HG03060 (cell line): ENCODE data around the gene NYNRIN.
"Not testable (repeated sequence)": the region's sequence is repeated elsewhere in the genome, so short reads cannot be mapped to it uniquely, and the experiment has no call there.

Experiments used
- ATAC-seq: cut with Tn5 transposase; IDR thresholded peaks from one replicate; pipeline ENCODE4 v1.9.1; 2021; ENCODE audit warnings: low read depth, moderate number of reproducible peaks; ENCODE audit not compliant: unreplicated experiment

The NYNRIN gene

DNA sequence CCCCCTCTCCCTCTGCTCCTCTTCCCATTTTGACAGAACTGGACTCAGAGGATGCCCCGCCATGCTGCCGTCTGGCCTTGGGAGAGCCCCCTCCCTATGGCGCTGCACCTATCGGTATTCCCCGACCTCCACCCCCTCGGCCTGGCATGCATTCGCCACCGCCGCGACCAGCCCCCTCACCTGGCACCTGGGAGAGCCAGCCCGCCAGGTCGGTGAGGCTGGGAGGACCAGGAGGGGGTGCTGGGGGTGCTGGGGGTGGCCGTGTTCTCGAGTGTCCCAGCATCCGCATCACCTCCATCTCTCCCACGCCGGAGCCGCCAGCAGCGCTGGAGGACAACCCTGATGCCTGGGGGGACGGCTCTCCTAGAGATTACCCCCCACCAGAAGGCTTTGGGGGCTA, 29.3 kb upstream of the NYNRIN start:
- no peak for ATAC-seq

DNA sequence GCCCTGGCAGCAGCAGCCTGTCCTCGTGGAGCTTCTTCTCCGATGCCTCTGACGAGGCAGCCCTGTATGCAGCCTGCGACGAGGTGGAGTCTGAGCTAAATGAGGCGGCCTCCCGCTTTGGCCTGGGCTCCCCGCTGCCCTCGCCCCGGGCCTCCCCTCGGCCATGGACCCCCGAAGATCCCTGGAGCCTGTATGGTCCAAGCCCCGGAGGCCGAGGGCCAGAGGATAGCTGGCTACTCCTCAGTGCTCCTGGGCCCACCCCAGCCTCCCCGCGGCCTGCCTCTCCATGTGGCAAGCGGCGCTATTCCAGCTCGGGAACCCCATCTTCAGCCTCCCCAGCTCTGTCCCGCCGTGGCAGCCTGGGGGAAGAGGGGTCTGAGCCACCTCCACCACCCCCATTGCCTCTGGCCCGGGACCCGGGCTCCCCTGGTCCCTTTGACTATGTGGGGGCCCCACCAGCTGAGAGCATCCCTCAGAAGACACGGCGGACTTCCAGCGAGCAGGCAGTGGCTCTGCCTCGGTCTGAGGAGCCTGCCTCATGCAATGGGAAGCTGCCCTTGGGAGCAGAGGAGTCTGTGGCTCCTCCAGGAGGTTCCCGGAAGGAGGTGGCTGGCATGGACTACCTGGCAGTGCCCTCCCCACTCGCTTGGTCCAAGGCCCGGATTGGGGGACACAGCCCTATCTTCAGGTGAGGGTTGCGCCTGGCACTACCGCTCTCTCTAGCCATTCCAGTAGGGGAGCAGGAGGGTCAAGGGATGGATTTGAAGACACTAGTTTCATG, 28.7 kb upstream of the NYNRIN start:
- no peak for ATAC-seq

DNA sequence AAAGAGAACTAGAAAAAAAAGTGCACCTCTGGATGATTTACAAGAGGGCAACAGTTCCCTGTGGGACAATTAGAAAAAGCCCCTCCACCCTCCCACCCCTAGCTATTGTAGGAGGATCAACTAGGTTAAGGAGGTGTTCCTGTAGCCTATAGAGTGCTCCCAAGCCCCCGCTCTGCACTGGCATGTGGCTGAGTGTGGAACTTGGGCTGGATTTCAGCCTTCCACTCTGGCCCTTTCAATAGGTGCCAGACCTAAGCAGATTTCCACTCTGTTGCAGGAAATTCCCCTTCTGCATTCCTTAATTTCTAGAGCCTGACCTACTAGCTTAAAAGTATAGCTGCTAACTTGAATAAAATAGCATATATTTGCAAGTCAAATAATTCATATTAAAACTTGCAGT, 28.1 kb upstream of the NYNRIN start:
- ATAC-seq: no peak

DNA sequence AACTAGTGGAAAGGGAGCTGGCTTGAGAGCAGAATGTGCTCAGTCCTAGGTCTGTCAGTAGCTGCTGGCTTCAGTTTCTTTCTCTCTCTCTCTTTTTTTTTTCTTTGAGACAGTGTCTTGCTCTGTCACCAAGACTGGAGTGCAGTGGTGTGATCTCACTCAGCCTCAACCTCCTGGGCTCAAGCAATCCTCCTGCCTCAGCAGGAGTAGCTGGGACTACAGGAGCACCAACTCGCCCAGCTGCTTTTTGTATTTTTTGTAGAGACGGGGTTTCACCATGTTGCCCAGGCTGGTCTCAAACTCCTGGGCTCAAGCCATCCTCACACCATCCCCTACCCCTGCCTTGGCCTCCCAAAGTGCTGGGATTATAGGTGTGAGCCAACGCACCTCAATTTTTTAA, 27.2 kb upstream of the NYNRIN start:
- ATAC-seq: not testable (repeated sequence)

DNA sequence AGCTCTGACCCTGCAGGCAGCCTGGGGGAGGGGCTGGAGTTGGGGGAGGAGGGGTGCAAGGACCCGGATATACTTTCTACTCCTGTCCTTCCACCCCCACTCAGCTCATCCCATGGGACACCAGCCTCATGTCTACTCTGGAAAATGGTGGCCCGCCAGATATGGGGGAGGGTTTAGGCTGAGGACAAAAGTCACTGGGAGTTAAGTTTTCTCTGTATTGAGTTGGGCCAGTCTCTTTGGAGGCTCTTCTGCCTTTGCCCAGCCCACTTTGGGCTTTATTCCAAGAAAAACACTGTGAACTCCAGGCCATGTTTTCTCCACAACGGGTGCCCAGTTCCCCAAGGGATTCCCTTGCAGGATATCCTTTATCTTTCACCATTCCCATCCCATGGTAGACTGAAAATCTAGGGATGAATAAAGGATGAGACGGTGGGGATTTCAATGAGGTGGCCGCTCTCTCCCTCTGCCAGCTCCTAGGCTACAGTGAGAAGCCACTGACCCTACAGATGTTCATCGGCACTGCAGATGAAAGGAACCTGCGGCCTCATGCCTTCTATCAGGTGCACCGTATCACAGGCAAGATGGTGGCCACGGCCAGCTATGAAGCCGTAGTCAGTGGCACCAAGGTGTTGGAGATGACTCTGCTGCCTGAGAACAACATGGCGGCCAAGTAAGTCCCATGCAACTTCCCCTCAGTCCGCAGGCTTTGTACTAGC, 25.9 kb upstream of the NYNRIN start:
- ATAC-seq: no peak

DNA sequence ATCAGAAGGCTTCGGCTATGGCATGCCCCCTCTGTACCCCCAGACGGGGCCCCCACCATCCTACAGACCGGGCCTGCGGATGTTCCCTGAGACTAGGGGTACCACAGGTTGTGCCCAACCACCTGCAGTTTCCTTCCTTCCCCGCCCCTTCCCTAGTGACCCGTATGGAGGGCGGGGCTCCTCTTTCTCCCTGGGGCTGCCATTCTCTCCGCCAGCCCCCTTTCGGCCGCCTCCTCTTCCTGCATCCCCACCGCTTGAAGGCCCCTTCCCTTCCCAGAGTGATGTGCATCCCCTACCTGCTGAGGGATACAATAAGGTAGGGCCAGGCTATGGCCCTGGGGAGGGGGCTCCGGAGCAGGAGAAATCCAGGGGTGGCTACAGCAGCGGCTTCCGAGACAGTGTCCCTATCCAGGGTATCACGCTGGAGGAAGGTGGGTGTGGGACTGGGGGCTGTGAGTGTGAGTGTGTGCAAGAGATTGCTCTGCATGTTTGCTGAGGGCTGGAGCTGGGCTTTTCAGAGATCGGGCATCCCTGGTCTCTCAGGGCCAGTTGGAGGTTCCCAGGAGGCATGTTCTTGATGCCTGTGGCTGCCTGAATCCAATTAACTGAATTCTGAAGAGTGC, 22.2 kb upstream of the NYNRIN start:
- no peak for ATAC-seq

DNA sequence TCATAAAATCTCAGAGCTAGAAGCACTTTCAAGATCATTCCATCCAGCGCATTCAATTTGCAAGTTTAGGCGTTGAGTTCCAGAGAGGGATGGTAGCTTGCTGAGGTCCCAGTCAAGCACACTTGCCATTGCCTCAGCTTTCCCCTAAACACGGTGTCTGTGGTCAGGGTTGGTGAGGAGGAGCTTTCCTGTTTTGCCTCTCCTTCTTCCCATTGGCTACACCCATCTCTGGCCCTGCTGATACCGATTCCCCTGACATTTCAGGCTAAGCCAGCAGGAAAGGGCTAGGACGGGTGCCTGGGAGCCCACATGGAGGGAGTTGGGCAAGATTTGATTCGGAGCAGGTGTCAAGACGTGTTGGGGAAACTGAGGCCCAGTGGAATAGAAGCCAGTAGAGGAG, 21.7 kb upstream of the NYNRIN start:
- no peak for ATAC-seq

DNA sequence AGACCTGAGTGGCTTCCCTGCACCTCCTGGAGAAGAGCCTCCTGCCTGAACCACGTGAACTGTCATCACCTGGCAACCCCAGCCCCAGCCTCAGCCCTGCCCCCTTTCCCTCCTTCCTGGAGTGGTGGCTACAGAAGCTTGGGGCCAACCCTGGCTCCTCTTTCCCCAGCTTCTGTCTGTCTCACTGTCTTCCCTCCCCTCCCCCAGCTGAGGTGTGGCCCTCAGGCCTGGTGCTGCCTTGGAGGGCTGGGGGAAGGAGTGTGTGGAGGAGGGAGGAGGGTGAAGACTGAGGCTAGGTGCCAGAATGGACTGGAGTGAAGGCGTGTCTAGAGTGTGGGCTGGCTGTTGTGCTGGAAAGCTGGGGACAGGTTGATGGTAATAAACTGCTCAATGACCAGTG, 21.1 kb upstream of the NYNRIN start:
- no peak for ATAC-seq

DNA sequence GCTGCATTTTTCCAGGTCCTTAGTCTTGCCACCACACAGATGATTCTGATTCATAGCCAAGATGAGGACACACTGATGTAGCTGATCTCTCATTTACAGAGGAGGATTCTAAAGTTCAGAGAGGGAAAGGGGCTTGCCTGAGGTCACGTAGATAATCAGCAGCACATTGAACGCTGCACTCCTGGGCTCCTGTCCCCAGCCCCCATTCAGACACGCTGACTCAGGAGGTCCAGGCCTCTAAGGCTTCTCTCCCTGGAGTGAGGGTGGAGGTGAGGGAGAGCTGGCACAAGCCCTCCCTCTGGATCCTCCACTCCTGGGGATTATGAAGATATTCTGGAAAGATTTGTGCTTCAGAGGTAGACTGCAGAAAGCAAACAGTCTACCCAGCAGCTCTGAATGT, 20.5 kb upstream of the NYNRIN start:
- no peak for ATAC-seq

DNA sequence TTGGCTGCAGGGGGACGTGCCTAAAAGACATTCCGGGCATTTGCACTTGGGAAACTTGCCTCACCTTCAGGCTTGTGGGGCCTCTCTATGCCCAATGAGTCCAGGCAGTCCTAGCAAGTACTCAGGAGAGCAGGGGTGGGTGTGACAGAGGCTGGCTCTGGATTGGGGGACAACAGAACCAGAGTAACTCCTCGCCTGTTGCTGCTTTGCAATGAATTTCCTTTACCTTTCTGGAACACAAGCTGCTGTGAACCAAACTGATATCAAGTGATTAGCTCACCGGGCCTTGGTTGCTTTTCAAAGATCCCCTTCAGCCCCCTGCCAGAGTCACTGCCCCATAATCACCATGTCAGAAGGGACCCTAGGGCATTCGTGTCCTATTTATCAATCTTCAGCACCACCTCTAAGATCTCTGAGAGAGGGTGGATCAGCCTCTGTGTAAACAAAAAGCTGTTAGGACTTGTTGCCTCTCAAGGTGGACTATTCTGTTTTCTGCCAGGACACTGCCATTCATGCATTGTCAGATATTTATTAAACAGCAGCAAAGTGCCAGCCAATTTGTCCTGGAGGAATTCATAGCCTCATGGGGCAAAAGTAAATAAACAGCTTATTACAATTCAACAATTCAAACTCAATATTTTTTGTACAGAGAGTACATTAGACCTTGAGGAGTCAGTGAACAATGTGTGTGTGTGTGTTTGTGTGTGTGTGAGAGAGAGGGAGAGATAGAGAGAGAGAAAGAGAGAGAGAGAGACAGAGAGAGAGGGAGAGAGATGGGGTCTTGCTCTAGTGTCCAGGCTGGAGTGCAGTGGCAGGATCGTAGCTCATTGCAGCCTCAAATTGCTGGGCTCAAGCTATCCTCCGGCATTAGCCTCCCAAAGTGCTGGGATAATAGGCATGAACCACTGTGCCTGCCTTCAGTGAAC, 19.6 kb upstream of the NYNRIN start:
- ATAC-seq: no peak

DNA sequence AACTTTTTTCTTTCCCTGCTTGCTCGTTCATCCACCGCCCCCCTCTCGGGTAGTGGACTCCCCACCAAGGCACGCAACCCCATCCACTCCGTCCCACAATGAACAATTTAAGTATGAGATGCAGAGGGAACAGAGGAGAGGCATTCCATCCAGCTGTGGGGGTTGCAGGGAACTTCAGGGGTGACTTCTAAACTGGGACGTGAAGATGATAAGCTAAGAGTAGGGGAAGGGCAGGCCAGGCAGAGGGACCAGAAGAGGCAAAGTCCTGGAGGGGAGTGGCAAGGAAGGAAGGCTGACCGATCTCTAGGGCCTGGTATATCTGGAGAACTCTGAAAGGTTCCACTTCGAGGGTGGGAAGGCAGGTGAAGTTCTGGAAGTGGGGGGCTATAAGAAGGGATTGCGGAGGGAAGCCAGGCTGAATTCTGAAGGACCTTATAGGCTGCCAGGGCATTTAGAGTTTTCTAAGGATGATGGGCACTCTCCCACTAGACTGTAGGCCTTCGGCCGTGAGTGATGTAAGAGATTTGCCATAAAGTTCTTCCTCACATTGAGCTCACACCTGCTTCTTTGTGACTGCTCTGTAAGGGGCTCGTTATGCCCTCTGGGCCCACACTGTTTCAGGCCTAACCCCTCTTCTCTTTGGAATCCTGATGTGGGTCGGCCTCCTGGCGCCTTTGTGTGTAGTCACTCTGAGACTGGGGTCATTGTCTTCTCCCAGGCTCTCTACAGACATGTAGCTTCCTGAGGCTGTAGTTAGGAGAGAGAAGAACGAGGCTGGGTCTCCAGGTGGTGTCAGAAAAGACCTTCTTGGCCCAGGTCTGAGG, 18.7 kb upstream of the NYNRIN start:
- no peak for ATAC-seq

DNA sequence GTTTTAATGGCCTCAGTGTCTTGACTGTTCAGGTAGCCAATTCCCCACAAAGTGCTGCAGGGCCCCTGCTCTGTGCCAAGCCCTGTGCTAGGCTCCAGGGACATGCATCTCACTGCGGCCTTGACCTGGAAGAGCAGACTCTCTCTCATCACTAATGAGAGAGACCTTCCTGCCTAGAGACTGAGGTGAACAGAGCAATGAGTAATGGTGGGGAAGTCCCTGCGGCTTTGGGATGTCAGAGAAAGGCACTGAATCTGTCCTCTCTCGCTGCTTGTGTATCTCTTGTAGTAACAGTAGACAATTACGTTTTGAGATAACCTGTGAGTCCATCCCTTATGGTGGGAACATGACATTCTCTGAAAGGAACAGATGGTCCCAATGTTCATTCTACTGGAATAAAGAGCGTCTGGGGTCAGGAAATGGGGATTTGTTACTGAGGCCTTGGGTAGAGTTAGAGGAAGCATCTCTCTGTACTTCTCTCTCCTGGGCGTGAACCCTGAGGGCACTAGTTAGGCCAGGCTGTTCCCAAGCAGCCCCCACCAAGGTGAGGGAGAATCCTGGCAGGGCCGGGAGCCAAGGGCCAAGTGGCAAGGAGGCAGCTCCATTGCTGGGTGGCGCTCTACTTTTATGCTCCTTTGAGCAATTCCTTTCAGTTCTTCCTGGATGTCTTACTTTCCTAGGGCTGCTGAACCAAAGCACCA, 17.3 kb upstream of the NYNRIN start:
- no peak for ATAC-seq

DNA sequence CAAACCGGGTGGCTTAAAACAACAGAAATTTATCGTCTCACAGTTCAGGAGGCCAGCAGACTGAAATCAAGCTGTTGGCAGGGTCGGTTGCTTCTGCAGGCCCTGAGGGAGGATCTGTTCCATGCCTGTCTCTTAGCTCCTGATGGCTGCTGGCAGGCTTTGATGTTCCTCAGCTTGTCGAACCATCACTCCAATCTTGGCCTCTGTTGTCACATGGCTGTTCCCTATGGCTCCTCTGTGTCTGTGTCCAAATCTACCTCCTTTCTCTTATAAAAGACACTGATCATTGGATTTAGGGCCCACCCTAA, 16.8 kb upstream of the NYNRIN start:
- ATAC-seq: no peak

DNA sequence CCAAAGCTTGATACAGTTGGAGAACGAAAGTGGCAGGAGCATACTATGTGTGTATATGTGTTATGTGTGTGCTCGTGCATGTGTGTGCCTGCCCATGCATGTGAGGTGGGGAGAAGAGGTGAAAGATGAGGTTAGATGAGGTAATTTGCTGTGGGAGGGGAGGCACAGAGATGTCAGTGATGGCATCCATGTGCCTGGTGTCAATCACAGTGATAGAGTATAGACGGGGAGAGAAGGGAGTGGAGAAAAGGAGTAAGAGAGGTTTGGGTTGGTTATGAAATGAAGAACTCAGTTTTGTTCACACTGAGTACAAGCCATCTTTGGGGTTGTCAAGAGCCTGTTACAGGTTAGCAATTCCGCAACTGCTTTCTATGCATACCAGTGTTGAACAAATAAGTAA, 14.6 kb upstream of the NYNRIN start:
- no peak for ATAC-seq

DNA sequence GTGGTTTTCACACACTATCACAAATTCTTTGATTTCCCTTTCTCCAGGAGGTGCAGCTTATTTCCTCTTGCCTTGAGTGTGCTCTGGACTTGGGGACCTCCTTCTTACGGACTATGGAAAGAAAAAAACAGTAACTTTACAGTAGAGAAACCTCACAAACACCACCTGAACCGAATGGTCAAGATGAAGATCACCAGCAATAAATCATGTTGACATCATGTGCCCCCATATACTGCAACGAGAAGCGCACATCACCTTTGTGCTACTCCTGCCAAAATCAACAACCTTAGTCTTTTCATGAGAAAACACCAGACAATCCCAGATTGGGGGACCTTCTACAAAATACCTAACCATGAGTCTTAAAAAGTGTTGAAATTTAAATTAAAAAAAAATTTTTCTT, 13.3 kb upstream of the NYNRIN start:
- no peak for ATAC-seq

DNA sequence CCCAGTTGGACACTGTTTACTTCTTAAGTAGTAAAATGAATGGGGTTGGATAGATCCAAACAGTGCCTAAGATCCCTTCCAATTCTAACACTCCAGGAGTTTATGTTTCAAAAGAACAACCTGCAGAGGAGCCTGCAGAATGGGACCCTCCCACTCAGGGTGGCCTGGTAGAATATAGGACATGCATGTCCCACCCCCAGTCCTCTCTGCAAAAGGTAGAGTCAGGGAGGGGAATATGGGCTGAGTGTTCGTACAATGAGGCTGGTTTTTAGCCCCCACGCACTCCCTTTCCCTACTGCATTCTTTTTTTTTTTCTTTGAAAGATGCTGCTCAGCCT, 11.8 kb upstream of the NYNRIN start:
- ATAC-seq: no peak

DNA sequence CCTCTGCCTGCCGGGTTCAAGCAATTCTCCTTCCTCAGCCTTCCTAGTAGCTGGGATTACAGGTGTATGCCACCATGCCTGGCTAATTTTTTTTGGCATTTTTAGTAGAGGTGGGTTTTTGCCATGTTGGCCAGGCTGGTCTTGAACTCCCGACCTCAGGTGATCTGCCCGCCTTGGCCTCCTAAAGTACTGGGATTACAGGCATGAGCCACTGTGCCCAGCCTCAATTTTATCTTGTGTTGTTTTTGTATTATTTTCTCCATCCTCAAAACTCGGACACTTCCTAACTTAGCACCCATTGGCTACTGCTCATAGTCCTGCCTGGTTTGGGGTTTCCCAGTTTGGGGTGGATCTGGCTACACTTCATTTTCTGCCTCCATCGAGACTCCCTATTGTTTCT, 11.2 kb upstream of the NYNRIN start:
- ATAC-seq: not testable (repeated sequence)

DNA sequence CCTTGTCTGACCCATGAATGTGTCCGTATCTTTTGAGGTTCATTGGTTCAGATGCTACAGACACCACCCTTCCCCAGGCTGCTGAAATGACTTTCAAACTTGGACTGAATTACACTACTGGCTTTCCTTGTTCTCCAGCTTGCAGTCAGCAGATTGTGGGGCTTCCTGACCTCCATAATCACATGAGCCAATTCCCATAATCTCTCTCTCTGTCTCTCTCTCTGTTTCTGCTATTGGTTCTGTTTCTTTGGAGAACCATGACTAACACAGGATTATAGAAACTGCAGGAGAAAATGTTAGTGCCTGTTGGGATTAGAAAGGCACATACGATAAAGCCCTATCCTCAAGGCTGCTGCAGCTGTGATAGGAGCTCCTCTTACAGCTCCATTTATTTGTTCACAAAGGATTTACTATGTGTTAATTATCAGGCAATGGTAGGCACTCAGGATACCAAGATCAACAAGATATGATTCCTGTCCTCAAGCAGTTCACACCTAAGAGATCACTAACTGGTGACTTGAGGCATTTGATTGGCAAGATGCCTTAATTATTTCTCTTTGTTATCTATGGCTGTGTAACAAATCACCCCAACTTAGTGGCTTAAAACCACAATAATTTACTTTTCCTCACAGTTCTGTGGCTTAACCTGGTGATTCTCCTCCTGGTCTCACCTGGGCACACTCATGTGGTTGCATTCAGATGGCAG, 10.2 kb upstream of the NYNRIN start:
- ATAC-seq: no peak

DNA sequence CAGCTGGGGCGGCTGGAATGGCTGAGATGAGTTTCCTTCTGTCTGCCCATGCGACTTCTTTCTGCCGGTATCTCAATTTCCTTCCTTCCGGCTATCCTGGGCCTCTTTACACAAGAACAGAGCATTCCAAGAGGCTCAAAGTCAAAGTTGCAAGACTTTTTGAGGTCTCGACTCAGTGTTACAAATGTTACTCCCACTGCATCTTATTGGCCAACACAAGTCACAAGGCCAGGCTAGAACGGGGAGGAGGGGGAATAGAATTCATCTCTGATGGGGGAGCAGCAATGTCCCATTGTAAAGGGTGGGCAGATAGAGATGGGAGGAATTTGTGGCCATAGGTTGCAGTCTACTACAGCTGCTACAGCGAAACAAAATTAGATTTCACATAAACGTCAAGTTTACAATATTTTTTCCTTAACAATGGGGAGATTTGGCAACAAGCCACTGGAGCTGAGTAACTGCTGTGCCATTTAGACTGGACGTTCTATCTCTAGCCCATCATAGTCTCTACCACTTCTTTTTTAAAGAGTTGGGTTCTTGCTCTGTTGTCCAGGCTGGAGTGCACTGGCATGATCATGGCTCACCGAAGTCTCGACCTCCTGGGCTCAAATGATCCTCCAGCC, 9.5 kb upstream of the NYNRIN start:
- ATAC-seq: no peak
